HepG2 (cell line): ENCODE data around the gene DCUN1D2. TPM values are rescaled to one million over a fixed set of nuclear protein-coding genes. Genes with fewer than 3 reads are reported as not detected.
A peak's percentile ranks its signal among the peaks of the same experiment; 100 is the strongest.

Experiments
- ARNTL ChIP-seq: sonication (generic); formaldehyde crosslinking; IDR thresholded peaks from 2 replicates; pipeline ENCODE4 v1.4.0; 2020; ENCODE audit warnings: mild to moderate bottlenecking, missing genetic modification reagents
- CEBPB ChIP-seq: IDR thresholded peaks from 2 replicates; pipeline ENCODE4 v1.6.1; 2011; ENCODE audit warnings: low read depth, low read length, improper control_type of control experiment, borderline replicate concordance
- DNMT1 ChIP-seq: sonication (generic); formaldehyde crosslinking; IDR thresholded peaks from 2 replicates; pipeline ENCODE4 v1.5.1; 2020; ENCODE audit warnings: mild to moderate bottlenecking, missing genetic modification reagents
- ELF1 ChIP-seq: sonication (generic); formaldehyde crosslinking; IDR thresholded peaks from 2 replicates; pipeline ENCODE4 v1.4.0; 2020; ENCODE audit warnings: missing genetic modification reagents
- GTF2F1 ChIP-seq: fragments of 150-350 bp; IDR thresholded peaks from 2 replicates; pipeline ENCODE4 v1.6.1; 2014; ENCODE audit warnings: low read length
- KDM2A ChIP-seq: sonication (generic); formaldehyde crosslinking; IDR thresholded peaks from 2 replicates; pipeline ENCODE4 v1.4.0; 2020; ENCODE audit warnings: low read depth, missing genetic modification reagents, borderline replicate concordance
- MNT ChIP-seq: fragments of 450-650 bp; IDR thresholded peaks from 2 replicates; pipeline ENCODE4 v1.6.1; 2016
- SKIL ChIP-seq: sonication (generic); formaldehyde crosslinking; IDR thresholded peaks from 2 replicates; pipeline ENCODE4 v1.8.0; 2022; ENCODE audit warnings: missing genetic modification reagents, mild to moderate bottlenecking, moderate library complexity, borderline replicate concordance
- ZBTB40 ChIP-seq, 2 experiments: fragments of 450-650 bp in 1 of 2; sonication (generic) in 1 of 2; formaldehyde crosslinking in 1 of 2; IDR thresholded peaks; 2 replicates each; pipeline versions ENCODE4 v1.6.1 to v1.8.0; 2016 to 2022; ENCODE audit warnings: antibody characterized with exemption in 1 of 2, mild to moderate bottlenecking in 1 of 2, missing genetic modification reagents in 1 of 2
- ZNF20 ChIP-seq: sonication (generic); formaldehyde crosslinking; IDR thresholded peaks from 2 replicates; pipeline ENCODE4 v1.4.0; 2020; ENCODE audit warnings: mild to moderate bottlenecking, moderate library complexity, missing genetic modification reagents
- ZNF317 ChIP-seq: sonication (generic); formaldehyde crosslinking; IDR thresholded peaks from 2 replicates; pipeline ENCODE4 v1.5.0; 2020; ENCODE audit warnings: mild to moderate bottlenecking, missing genetic modification reagents
- ZNF414 ChIP-seq: sonication (generic); formaldehyde crosslinking; IDR thresholded peaks from 2 replicates; pipeline ENCODE4 v1.5.0; 2020; ENCODE audit warnings: missing genetic modification reagents
- ZNF883 ChIP-seq: sonication (generic); formaldehyde crosslinking; IDR thresholded peaks from 2 replicates; pipeline ENCODE4 v1.5.1; 2020; ENCODE audit warnings: mild to moderate bottlenecking, missing genetic modification reagents; ENCODE audit errors: not compliant biosample characterization
- polyA plus RNA-seq, 8 experiments: library from polyadenylated mRNA; depleted of rRNA in 3 of 8; stranded (reverse) in 7 of 8; unstranded in 1 of 8; fragments of >200 nt; fragmentation: Illumina TruSeq in 4 of 8; extraction: Trizol in 4 of 8; gene quantifications; 2 replicates each; pipeline versions ENCODE4 v1.2.1 to v1.2.3, GENCODE V29; 2011 to 2016; ENCODE audit warnings: low read depth in 4 of 8, missing spikeins in 1 of 8, mixed read lengths in 1 of 8; ENCODE audit not compliant: insufficient read depth in 1 of 8
- total RNA-seq, 5 experiments: library from RNA; depleted of rRNA; stranded (reverse); fragments of >200 nt; fragmentation: Illumina TruSeq; extraction: Trizol; gene quantifications; 2 replicates each; pipeline ENCODE4 v1.2.3, GENCODE V29; 2016; ENCODE audit warnings: low read depth in 1 of 5

The DCUN1D2 gene
- total and polyA plus RNA-seq, 2 of the 13 experiments (the other 11 are each of a cell fraction or from before 2014, with no cell fraction given) = 9.1 to 9.6 TPM

- TF ChIP-seq KDM2A (CRISPR knock-in tag) (peak; percentile 68), CEBPB (no peak), ZBTB40 (IDR thresholded peaks at IDR 0.05) (peak; percentile 95), ZBTB40 (CRISPR knock-in tag; IDR thresholded peaks at IDR 0.05) (peak; percentile 87), MNT (0 out of 2 replicates have a peak, but pooled peaks have one; percentile 5), ELF1 (CRISPR knock-in tag) (peak; percentile 96), ARNTL (peak; percentile 78), ZNF20 (CRISPR knock-in tag) (no peak), ZNF414 (0 out of 2 replicates have a peak, but pooled peaks have one; percentile 47), ZNF883 (CRISPR knock-in tag) (peak; percentile 74), SKIL (peak; percentile 61; the same call in 1 of the 2 replicates), DNMT1 (CRISPR knock-in tag) (0 out of 2 replicates have a peak, but pooled peaks have one; percentile 74), ZNF317 (CRISPR knock-in tag) (peak; percentile 37; the same call in 1 of the 2 replicates), GTF2F1 (0 out of 2 replicates have a peak, but pooled peaks have one; percentile 55)
These were observed 41.4 kb downstream of the DCUN1D2 start (continued) for GRCh38 chr13:113448885-113449692.
